SK-N-SH treated with all-trans-retinoic acid at 6 μM for 48 hours (cell line): Measurements from ENCODE around the gene C1QTNF9.

Experiments
- ATAC-seq: fragments of 200-7000 bp; cut with Tn5 transposase; 3 replicates; pipeline ENCODE4 v1.9.1; 2020; ENCODE audit warnings: mild to moderate bottlenecking, moderate library complexity
- ARNTL ChIP-seq: fragments of 450-650 bp; formaldehyde crosslinking; IDR thresholded peaks from 2 replicates; pipeline ENCODE4 v1.5.0; 2020; ENCODE audit warnings: low read depth, mild to moderate bottlenecking, moderate library complexity, borderline replicate concordance
- BACH2 ChIP-seq: fragments of 250-450 bp; sonication (Bioruptor Pico); IDR thresholded peaks from 2 replicates; pipeline ENCODE4 v1.9.0; 2021; ENCODE audit warnings: mild to moderate bottlenecking, borderline replicate concordance
- CREB5 ChIP-seq: fragments of 250-450 bp; sonication (Bioruptor Pico); IDR thresholded peaks from 2 replicates; pipeline ENCODE4 v1.5.1; 2020; ENCODE audit warnings: low read depth, mild to moderate bottlenecking, moderate library complexity
- CSDC2 ChIP-seq: fragments of 250-450 bp; sonication (Bioruptor Pico); IDR thresholded peaks from 2 replicates; pipeline ENCODE4 v1.5.0; 2020; ENCODE audit warnings: mild to moderate bottlenecking, moderate library complexity
- CSRNP3 ChIP-seq: fragments of 250-450 bp; sonication (Bioruptor Pico); IDR thresholded peaks from 2 replicates; pipeline ENCODE4 v1.5.1; 2021; ENCODE audit warnings: mild to moderate bottlenecking, moderate library complexity
- ESRRG ChIP-seq: fragments of 250-450 bp; sonication (Bioruptor Pico); IDR thresholded peaks from 2 replicates; pipeline ENCODE4 v1.6.1; 2021; ENCODE audit warnings: mild to moderate bottlenecking
- GLIS3 ChIP-seq: fragments of 250-450 bp; sonication (Bioruptor Pico); IDR thresholded peaks from 2 replicates; pipeline ENCODE4 v1.5.0; 2020; ENCODE audit warnings: mild to moderate bottlenecking, moderate library complexity
- ISL1 ChIP-seq: fragments of 250-450 bp; sonication (Bioruptor Pico); IDR thresholded peaks from 2 replicates; pipeline ENCODE4 v2.1.2; 2022; ENCODE audit warnings: mild to moderate bottlenecking, moderate library complexity
- OSR1 ChIP-seq: fragments of 250-450 bp; sonication (Bioruptor Pico); IDR thresholded peaks from 2 replicates; pipeline ENCODE4 v1.8.0; 2022; ENCODE audit warnings: moderate library complexity, mild to moderate bottlenecking, inconsistent platforms
- PATZ1 ChIP-seq: fragments of 250-450 bp; sonication (Bioruptor Pico); IDR thresholded peaks from 2 replicates; pipeline ENCODE4 v1.8.0; 2020; ENCODE audit warnings: mild to moderate bottlenecking, moderate library complexity, borderline replicate concordance
- POU6F1 ChIP-seq: fragments of 250-450 bp; sonication (Bioruptor Pico); IDR thresholded peaks from 2 replicates; pipeline ENCODE4 v1.8.0; 2021; ENCODE audit warnings: low read depth, mild to moderate bottlenecking, moderate library complexity, borderline replicate concordance
- PPARA ChIP-seq: fragments of 250-450 bp; sonication (Bioruptor Pico); IDR thresholded peaks from 2 replicates; pipeline ENCODE4 v1.5.0; 2020; ENCODE audit warnings: mild to moderate bottlenecking, borderline replicate concordance
- SNAI2 ChIP-seq: fragments of 250-450 bp; sonication (Bioruptor Pico); IDR thresholded peaks from 2 replicates; pipeline ENCODE4 v1.5.0; 2020; ENCODE audit warnings: mild to moderate bottlenecking, moderate library complexity
- TCF4 ChIP-seq: fragments of 250-450 bp; sonication (Bioruptor Pico); IDR thresholded peaks from 2 replicates; pipeline ENCODE4 v1.8.0; 2021; ENCODE audit warnings: mild to moderate bottlenecking, moderate library complexity, borderline replicate concordance
- TOX ChIP-seq: fragments of 250-450 bp; sonication (Bioruptor Pico); IDR thresholded peaks from 2 replicates; pipeline ENCODE4 v1.8.0; 2021; ENCODE audit warnings: mild to moderate bottlenecking, moderate library complexity, borderline replicate concordance
- TSHZ2 ChIP-seq: fragments of 250-450 bp; sonication (Bioruptor Pico); IDR thresholded peaks from 2 replicates; pipeline ENCODE4 v1.5.0; 2020; ENCODE audit warnings: mild to moderate bottlenecking, moderate library complexity
- ZC3H10 ChIP-seq: fragments of 250-450 bp; sonication (Bioruptor Pico); IDR thresholded peaks from 2 replicates; pipeline ENCODE4 v1.5.1; 2021; ENCODE audit warnings: mild to moderate bottlenecking, moderate library complexity
- ZFP3 ChIP-seq: fragments of 250-450 bp; sonication (Bioruptor Pico); IDR thresholded peaks from 2 replicates; pipeline ENCODE4 v1.5.0; 2020; ENCODE audit warnings: mild to moderate bottlenecking, moderate library complexity
- ZFP30 ChIP-seq: fragments of 450-650 bp; formaldehyde crosslinking; IDR thresholded peaks from 2 replicates; pipeline ENCODE4 v1.5.0; 2022; ENCODE audit warnings: mild to moderate bottlenecking, moderate library complexity
- ZNF565 ChIP-seq: fragments of 450-650 bp; formaldehyde crosslinking; conservative IDR thresholded peaks from 2 replicates; pipeline ENCODE4 v1.5.0; 2020; ENCODE audit warnings: low read depth, mild to moderate bottlenecking, moderate library complexity
- ZNF70 ChIP-seq: fragments of 450-650 bp; formaldehyde crosslinking; IDR thresholded peaks from 2 replicates; pipeline ENCODE4 v1.5.0; 2020; ENCODE audit warnings: mild to moderate bottlenecking, moderate library complexity
- ZNF8 ChIP-seq: fragments of 450-650 bp; formaldehyde crosslinking; IDR thresholded peaks from 2 replicates; pipeline ENCODE4 v1.5.0; 2020; ENCODE audit warnings: mild to moderate bottlenecking, moderate library complexity

C1QTNF9 gene

GRCh38 chr13:24323036-24323738 lies 13.8 kb downstream of the C1QTNF9 start:
- TF ChIP-seq ESRRG (CRISPR knock-in tag) (no peak), OSR1 (no peak), ISL1 (CRISPR knock-in tag) (no peak), ZFP30 (CRISPR knock-in tag) (no peak), SNAI2 (CRISPR knock-in tag) (no peak), PATZ1 (CRISPR knock-in tag) (no peak), TOX (CRISPR knock-in tag) (no peak), CSDC2 (CRISPR knock-in tag) (no peak)
- ATAC-seq = no peak

- ATAC-seq = no peak
- TF ChIP-seq GLIS3 (CRISPR knock-in tag) (no peak), ZFP3 (CRISPR knock-in tag) (no peak)
Measured at GRCh38 chr13:24323739-24324075, 14.3 kb downstream of the C1QTNF9 start.

GRCh38 chr13:24327598-24327997 lies 18.2 kb downstream of the C1QTNF9 start:
- peak; percentile 65 for ATAC-seq

GRCh38 chr13:24328145-24328544 lies 18.8 kb downstream of the C1QTNF9 start:
- ATAC-seq = peak; percentile 79
- TF ChIP-seq ISL1 (CRISPR knock-in tag) (no peak), TCF4 (CRISPR knock-in tag) (no peak), ZNF70 (CRISPR knock-in tag) (no peak), CREB5 (CRISPR knock-in tag) (no peak), POU6F1 (no peak), ESRRG (CRISPR knock-in tag) (no peak), ZC3H10 (no peak)

- no peak for ATAC-seq
- TF ChIP-seq ZNF70 (CRISPR knock-in tag) = no peak
- no peak for TF ChIP-seq TCF4 (CRISPR knock-in tag)
- TF ChIP-seq GLIS3 (CRISPR knock-in tag) = no peak
- TF ChIP-seq ARNTL (CRISPR knock-in tag) = no peak
- no peak for TF ChIP-seq POU6F1
- no peak for TF ChIP-seq ZFP3 (CRISPR knock-in tag)
- TF ChIP-seq ESRRG (CRISPR knock-in tag) = no peak
- no peak for TF ChIP-seq PATZ1 (CRISPR knock-in tag)
- TF ChIP-seq SNAI2 (CRISPR knock-in tag) = no peak
- TF ChIP-seq CSRNP3 (CRISPR knock-in tag) = no peak
- TF ChIP-seq ZC3H10 = no peak
- no peak for TF ChIP-seq ZNF565 (CRISPR knock-in tag)
- no peak for TF ChIP-seq BACH2 (CRISPR knock-in tag)
- no peak for TF ChIP-seq ZNF8 (CRISPR knock-in tag)
- TF ChIP-seq TOX (CRISPR knock-in tag) = no peak
- no peak for TF ChIP-seq PPARA (CRISPR knock-in tag)
- no peak for TF ChIP-seq TSHZ2 (CRISPR knock-in tag)
Measured at GRCh38 chr13:24338721-24339120, 29.3 kb downstream of the C1QTNF9 start.
